GM19193 (cell line): ENCODE results near the gene SCT.

Experiments used
- POLR2A ChIP-seq: IDR thresholded peaks from 4 replicates; pipeline ENCODE4 v1.6.1; 2011; ENCODE audit not compliant: insufficient read depth, insufficient read length; ENCODE audit errors: extremely low read depth

The SCT gene

DNA sequence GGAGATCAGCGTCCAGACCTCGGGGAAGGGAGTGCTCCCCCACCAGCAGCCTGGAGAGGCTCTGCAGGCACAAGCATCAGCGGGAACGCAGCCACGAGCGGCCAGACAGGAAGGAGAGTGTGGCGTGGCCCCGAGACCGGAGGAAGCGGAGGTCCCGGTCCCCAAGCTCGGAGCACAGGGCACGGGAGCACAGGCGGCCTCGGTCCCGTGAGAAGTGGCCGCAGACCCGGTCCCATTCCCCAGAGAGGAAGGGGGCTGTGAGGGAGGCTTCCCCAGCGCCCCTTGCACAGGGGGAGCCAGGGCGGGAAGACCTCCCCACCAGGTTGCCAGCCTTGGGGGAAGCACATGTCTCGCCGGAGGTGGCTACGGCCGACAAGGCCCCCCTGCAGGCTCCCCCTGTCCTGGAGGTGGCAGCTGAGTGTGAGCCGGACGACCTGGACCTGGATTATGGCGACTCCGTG, 18.2 kb downstream of the SCT start:
- TF ChIP-seq POLR2A: no peak

DNA sequence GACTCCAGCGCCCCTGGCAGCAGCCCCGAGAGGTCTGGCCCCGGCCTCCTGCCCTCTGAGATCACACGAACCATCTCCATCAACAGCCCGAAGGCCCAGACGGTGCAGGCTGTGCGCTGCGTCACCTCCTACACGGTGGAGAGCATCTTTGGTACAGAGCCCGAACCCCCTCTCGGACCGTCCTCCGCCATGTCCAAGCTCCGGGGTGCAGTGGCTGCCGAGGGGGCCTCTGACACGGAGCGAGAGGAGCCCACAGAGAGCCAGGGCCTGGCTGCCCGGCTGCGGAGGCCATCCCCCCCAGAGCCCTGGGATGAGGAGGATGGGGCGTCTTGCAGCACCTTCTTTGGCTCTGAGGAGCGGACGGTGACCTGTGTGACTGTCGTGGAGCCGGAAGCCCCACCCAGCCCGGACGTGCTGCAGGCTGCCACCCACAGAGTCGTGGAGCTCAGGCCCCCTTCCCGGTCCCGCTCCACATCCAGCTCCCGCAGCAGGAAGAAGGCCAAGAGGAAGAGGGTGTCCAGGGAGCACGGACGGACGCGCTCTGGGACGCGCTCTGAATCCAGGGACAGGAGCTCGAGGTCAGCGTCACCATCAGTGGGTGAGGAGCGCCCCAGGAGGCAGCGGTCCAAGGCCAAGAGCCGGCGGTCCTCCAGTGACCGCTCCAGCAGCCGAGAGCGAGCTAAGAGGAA, 18.9 kb downstream of the SCT start:
- TF ChIP-seq POLR2A: no peak

DNA sequence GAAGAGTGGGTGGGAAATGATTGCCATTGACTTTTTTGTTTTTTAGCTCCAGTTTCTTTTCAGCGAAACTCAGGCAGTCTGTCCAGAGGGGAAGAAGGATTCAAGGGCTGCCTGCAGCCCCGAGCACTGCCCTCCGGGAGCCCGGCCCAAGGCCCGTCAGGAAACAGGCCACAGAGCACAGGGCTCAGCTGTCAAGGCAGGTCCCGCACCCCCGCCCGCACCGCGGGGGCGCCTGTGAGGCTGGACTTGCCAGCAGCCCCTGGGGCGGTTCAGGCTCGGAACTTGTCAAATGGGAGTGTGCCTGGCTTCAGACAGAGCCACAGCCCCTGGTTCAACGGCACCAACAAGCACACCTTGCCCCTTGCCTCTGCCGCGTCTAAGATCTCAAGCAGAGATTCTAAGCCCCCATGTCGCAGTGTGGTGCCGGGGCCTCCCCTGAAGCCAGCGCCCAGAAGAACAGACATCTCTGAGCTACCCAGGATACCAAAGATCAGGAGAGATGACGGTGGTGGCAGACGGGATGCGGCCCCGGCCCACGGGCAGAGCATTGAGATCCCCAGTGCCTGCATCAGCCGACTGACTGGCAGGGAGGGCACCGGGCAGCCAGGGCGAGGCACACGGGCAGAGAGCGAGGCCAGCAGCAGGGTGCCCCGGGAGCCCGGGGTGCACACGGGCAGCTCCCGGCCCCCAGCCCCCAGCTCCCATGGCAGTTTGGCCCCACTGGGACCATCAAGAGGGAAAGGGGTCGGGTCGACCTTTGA, 19.8 kb downstream of the SCT start:
- TF ChIP-seq POLR2A: no peak

GRCh38 chr11:606245-606644, 20.7 kb downstream of the SCT start:
- no peak for TF ChIP-seq POLR2A

DNA sequence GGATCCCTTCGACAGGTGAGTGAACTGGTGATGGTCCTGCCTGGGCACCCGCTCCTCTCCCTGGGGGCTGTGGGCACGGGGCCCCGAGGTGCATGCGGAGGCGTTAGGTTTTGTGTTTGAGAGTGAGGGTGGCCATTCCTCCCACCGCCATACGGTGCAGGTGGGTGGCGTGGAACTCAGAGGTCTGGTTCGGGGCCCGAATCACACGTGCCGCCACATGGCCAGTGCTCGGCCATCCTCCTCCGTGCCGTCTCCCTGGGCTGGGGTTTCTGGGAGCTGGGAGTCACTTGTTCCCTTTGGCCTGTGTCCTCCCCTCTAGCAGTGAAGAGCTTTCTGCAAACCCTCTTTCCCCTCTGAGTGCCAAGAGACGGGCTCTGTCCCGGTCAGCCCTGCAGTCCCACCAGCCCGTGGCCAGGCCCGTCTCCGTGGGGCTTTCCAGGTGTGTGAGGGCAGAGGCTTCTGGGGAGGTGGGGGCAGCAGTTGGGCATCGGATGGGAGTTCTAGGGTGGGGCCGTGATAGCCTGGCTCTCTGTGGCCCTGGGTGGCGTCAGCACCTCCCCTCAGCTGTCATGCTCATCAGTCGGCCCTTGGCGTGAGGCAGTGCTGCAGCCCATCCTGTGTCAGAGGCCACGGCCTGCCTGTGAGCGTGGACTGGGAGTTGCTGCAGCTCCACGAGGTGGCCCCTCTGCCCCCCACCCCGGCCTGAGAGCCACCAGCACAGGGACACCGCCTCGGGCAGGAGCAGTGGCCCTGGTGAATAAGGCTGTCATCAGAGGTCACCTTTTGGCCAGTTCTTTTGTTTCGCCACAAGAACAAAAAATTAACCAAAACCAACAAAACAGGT, 21.5 kb downstream of the SCT start:
- TF ChIP-seq POLR2A: no peak

DNA sequence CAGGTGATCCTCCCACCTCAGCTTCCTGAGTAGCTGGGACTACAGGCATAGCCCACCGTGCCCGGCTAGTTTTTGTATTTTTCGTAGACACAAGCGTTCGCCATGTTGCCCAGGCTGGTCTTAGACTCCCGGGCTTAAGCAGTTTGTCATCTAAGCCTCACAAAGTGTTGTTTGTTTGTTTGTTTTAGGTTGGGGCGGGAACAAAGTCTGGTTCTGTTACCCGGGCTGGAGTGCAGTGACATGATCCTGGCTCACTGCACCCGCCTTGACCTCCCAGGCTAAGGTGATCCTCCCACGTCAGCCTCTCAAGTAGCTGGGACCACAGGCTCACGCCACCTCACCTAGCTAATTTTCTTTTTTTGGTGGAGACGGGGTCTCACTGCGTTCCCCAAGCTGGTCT, 23.8 kb downstream of the SCT start:
- TF ChIP-seq POLR2A: no peak

GRCh38 chr11:601573-602245, 25.3 kb downstream of the SCT start:
- TF ChIP-seq POLR2A: no peak

DNA sequence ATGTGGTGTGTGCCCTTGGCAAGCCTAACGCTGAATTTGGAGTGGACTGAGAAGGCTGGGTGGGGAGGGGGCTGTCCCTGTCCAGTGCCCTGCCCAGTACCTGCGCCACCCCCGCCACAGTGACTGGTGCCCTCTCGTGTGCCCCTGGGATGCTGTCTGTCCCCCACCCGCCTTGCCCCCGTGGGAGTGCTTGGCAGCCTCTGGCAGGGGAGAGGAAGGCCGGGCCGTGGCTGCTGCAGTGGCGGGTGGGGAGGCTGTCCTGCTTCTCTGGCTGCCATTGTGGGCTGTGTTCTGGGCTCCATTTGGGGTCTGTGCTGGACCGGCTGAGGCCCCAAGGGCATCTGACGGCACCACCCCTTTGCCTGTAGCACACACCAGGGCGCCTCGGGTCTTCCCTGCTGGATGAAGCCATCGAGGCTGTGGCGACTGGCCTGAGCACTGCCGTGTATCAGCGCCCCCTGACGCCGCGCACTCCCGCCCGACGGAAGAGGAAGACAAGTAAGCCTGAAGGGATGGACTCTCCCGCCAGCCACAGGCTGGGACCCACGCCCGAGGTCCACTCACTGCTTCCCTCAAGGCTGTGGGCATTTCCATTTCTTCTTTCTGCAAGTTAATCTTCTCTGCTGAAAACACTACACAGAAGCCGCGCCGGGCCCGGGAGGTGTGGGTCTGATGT, 28.8 kb downstream of the SCT start:
- no peak for TF ChIP-seq POLR2A

GRCh38 chr11:597166-597725, 29.7 kb downstream of the SCT start:
- no peak for TF ChIP-seq POLR2A

DNA sequence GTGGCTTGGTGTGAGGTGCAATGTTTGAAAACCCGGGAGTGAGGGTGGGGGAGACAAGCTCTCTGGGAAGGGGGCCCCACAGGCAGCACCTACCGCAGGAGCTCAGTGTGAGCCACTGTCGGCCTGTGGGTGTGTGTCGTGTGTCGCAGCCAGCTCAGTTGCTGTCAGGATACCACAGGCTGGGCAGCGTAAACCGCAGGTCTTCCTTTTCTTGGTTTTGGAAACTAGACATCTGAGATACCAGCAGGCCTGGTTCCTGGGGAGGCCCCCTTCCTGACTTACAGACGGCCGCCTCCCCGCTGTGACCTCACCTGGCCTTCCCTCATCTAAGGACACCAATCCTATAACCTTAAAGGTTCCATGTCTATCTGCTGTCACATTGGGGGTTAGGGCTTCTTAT, 30.6 kb downstream of the SCT start:
- TF ChIP-seq POLR2A: no peak

- TF ChIP-seq POLR2A: no peak
Measured at GRCh38 chr11:595400-595799, 31.6 kb downstream of the SCT start.

DNA sequence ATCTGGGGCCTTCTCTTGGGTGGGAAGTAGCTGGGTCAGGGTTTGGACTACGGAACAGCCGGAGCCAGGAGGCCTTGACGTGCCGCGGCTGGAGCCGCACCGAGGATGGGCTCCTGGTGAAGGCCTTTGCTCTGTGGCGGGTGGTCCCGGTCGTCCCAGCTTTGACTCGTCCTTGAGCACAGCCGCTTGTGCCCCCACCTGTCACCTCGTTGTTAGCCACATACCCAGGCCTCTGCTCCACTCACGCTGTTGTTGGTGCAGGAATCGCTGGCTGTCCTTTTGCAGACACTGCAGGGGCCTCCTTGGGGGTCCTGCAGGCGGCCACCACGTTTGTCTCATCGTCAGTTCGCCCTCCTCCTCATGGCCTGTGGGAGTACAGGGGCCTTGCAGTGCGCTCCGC, 33.6 kb downstream of the SCT start:
- TF ChIP-seq POLR2A: no peak

- no peak for TF ChIP-seq POLR2A
Measured at GRCh38 chr11:592918-593317, 34.1 kb downstream of the SCT start.

GRCh38 chr11:592501-592900, 34.5 kb downstream of the SCT start:
- no peak for TF ChIP-seq POLR2A

GRCh38 chr11:590997-591396, 36.0 kb downstream of the SCT start:
- no peak for TF ChIP-seq POLR2A

DNA sequence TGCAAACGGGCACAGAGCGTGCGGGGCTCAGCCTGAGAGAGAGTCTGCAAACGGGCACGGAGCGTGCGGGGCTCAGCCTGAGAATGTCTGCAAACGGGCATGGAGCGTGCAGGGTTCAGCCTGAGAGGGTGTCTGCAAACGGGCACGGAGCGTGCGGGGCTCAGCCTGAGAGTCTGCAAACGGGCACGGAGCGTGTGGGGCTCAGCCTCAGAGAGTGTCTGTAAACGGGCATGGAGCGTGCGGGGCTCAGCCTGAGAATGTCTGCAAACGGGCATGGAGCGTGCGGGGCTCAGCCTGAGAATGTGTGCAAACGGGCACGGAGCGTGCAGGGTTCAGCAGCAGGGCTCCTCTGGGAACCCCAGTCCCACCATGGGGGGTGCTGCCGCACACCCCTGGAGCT, 37.2 kb downstream of the SCT start:
- no peak for TF ChIP-seq POLR2A
